Peyer's patch (tissue), 4 donors: ENCODE data around the gene MMAA.

Source experiments
- CTCF ChIP-seq, 6 experiments: fragments of 450-650 bp in 4 of 6; fragments of 200-600 bp in 2 of 6; sonication (generic) in 1 of 6; IDR thresholded peaks; one replicate each; pipeline ENCODE4 v1.5.1; 2017 to 2019; ENCODE audit warnings: antibody characterized with exemption in 6 of 6, mild to moderate bottlenecking in 3 of 6, moderate library complexity in 1 of 6
- POLR2A ChIP-seq, 2 donors: fragments of 450-650 bp; IDR thresholded peaks; one replicate each; pipeline ENCODE4 v1.5.1; 2017; ENCODE audit warnings: antibody characterized with exemption in 2 of 2, mild to moderate bottlenecking in 2 of 2, moderate library complexity in 2 of 2

- TF ChIP-seq CTCF (IDR thresholded peaks at IDR 0.05) (no peak), POLR2A (IDR thresholded peaks at IDR 0.05) (no peak)
Observed at GRCh38 chr4:145602129-145602760, 16.9 kb upstream of the MMAA start.
